Right atrium auricular region (tissue), 2 donors: ENCODE results near the gene PTGR1. TPM values are rescaled to one million over a fixed set of nuclear protein-coding genes. Genes with fewer than 3 reads are reported as not detected.
"Not testable (repeated sequence)": the region's sequence is repeated elsewhere in the genome, so short reads cannot be mapped to it uniquely, and the experiment has no call there.

Source experiments
- DNase-seq: peaks from one replicate; pipeline ENCODE4 v3.0.0-alpha.2; 2019; ENCODE audit warnings: low spot score
- H3K27ac ChIP-seq, 2 donors: fragments of 200-600 bp; sonication (generic); 1 replicate in 1 of 2; 2 replicates in 1 of 2; pipeline ENCODE4 v1.5.1; 2016 to 2019
- H3K27me3 ChIP-seq, 2 donors: fragments of 200-600 bp; sonication (generic); one replicate each; pipeline versions ENCODE4 v1.5.1 to v1.6.0; 2017 to 2019
- H3K36me3 ChIP-seq: fragments of 200-600 bp; sonication (generic); one replicate; pipeline ENCODE4 v1.5.1; 2016
- H3K4me1 ChIP-seq, 2 donors: fragments of 200-600 bp; sonication (generic); one replicate each; pipeline versions ENCODE4 v1.5.1 to v1.6.0; 2017 to 2019
- H3K4me3 ChIP-seq, 2 donors: fragments of 200-600 bp; sonication (generic); 1 replicate in 1 of 2; 2 replicates in 1 of 2; pipeline ENCODE4 v1.5.1; 2017 to 2019; ENCODE audit warnings: mild to moderate bottlenecking in 1 of 2, moderate library complexity in 1 of 2
- H3K9me3 ChIP-seq, 2 donors: fragments of 200-600 bp; sonication (generic); one replicate each; pipeline ENCODE4 v1.5.1; 2019
- CTCF ChIP-seq, 2 donors: fragments of 200-600 bp; sonication (generic); IDR thresholded peaks; one replicate each; pipeline ENCODE4 v1.5.1; 2019; ENCODE audit warnings: antibody characterized with exemption in 2 of 2
- total RNA-seq, 2 donors: library from RNA; depleted of rRNA; stranded (reverse); fragments of >200 nt; gene quantifications; one replicate each; pipeline ENCODE4 v1.1.0, GENCODE V29; 2016

PTGR1 gene
- total RNA-seq, 2 donors from 2014 or later, result 23.9 to 38.8 TPM

GRCh38 chr9:111559000-111559610 lies 40.3 kb downstream of the PTGR1 start:
- Histone ChIP-seq H3K36me3 (peaks cover 18% of the 10 kb centered on the region), H3K9me3 (peaks cover 0 to 34% of the 10 kb centered on the region in 2 donors), H3K4me1 (no peaks in the 10 kb centered on the region), H3K27me3 (no peaks in the 10 kb centered on the region), H3K27ac (no peak overlapping the region), H3K4me3 (no peak overlapping the region)
- no peak for TF ChIP-seq CTCF (IDR thresholded peaks at IDR 0.05)
- no peak for DNase-seq

- DNase-seq, H3K27ac ChIP-seq, H3K36me3 ChIP-seq, H3K27me3 ChIP-seq, H3K4me1 ChIP-seq, H3K4me3 ChIP-seq: not testable (repeated sequence)
- peaks cover 4 to 70% of the 10 kb centered on the region in 2 donors for H3K9me3 ChIP-seq
Measured at GRCh38 chr9:111555425-111555824, 44.0 kb downstream of the PTGR1 start.

- H3K27me3 ChIP-seq, result no peaks in the 10 kb centered on the region
- peaks cover 20% of the 10 kb centered on the region for H3K36me3 ChIP-seq
- no peak for DNase-seq
- peaks cover 34 to 100% of the 10 kb centered on the region in 2 donors for H3K9me3 ChIP-seq
- TF ChIP-seq CTCF (IDR thresholded peaks at IDR 0.05), result no peak
- no peaks in the 10 kb centered on the region for H3K4me1 ChIP-seq
- H3K4me3 ChIP-seq, result no peak overlapping the region
- no peak overlapping the region for H3K27ac ChIP-seq
Measured at GRCh38 chr9:111548623-111549022, 50.8 kb downstream of the PTGR1 start.

GRCh38 chr9:111542497-111543254 lies 56.8 kb downstream of the PTGR1 start:
- no peaks in the 10 kb centered on the region for H3K27me3 ChIP-seq
- H3K27ac ChIP-seq, result no peak overlapping the region
- peaks cover 49% of the 10 kb centered on the region for H3K36me3 ChIP-seq
- no peak for TF ChIP-seq CTCF (IDR thresholded peaks at IDR 0.05)
- DNase-seq, result no peak
- no peak overlapping the region for H3K4me3 ChIP-seq
- peaks cover 52 to 100% of the 10 kb centered on the region in 2 donors for H3K9me3 ChIP-seq
- no peaks in the 10 kb centered on the region for H3K4me1 ChIP-seq

- H3K9me3 ChIP-seq, result peaks cover 6 to 54% of the 10 kb centered on the region in 2 donors
- DNase-seq, result no peak
- no peak overlapping the region for H3K27ac ChIP-seq
- H3K36me3 ChIP-seq, result peaks cover 62% of the 10 kb centered on the region
- no peak for TF ChIP-seq CTCF (IDR thresholded peaks at IDR 0.05)
- H3K4me3 ChIP-seq, result no peak overlapping the region
- no peaks in the 10 kb centered on the region for H3K27me3 ChIP-seq
- H3K4me1 ChIP-seq, result no peaks in the 10 kb centered on the region
Measured at GRCh38 chr9:111533099-111533790, 66.2 kb downstream of the PTGR1 start.

- Histone ChIP-seq H3K27me3 (no peaks in the 10 kb centered on the region), H3K36me3 (peaks cover 47% of the 10 kb centered on the region), H3K27ac (no peak overlapping the region), H3K9me3 (peaks cover 6 to 39% of the 10 kb centered on the region in 2 donors), H3K4me1 (peaks cover 0 to under 1% of the 10 kb centered on the region in 2 donors), H3K4me3 (no peak overlapping the region)
- DNase-seq, result no peak
- no peak for TF ChIP-seq CTCF (IDR thresholded peaks at IDR 0.05)
Measured at GRCh38 chr9:111531716-111532115, 67.7 kb downstream of the PTGR1 start.
